Vagina (tissue), 2 donors: Measurements from ENCODE around the gene LRSAM1.

ENCODE experiments used
- CTCF ChIP-seq, 3 experiments: fragments of 450-650 bp in 2 of 3; fragments of 200-600 bp in 1 of 3; sonication (generic) in 1 of 3; IDR thresholded peaks; one replicate each; pipeline ENCODE4 v1.5.1; 2017 to 2019; ENCODE audit warnings: antibody characterized with exemption in 3 of 3, mild to moderate bottlenecking in 2 of 3, moderate library complexity in 2 of 3
- POLR2AphosphoS5 ChIP-seq, 2 donors: sonication (generic); formaldehyde crosslinking; IDR thresholded peaks; one replicate each; pipeline ENCODE4 v1.9.0; 2017; ENCODE audit warnings: antibody characterized with exemption in 2 of 2, mild to moderate bottlenecking in 2 of 2, low read depth in 1 of 2; ENCODE audit not compliant: insufficient read depth in 1 of 2

DNA sequence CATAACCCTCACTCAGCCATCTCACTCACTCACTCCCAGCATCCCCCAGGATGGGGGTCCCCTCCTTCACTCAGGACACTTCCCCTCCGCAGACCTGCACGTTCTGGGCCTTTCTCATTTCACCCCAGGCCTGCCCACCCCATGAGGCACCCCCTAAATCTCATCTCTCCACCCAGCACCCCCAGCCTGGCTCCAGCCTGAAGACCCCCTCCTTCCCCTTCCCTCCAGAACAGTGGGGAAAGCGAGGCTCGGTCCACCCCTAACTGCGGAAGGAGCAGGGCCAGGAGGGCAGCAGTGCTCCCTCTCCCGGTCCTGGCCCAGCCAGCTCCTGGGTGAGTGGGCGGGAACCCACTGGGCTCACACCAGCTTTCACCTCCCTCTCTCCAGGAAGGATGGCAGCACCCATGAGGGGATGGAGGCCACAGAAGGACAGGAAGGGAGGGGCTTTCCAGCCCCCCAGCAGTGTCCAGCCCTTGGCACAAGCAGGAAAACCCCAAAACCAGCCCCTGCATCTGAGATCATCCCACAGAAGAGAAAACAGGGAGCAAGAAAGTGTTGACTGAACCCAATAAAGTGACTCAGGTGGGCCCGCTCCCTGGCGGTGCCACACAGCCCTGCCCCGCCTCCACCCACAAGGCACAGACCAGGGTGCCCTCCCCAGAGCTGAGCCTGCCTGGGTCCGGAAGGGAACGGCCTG lies 55.0 kb downstream of the LRSAM1 start:
- TF ChIP-seq CTCF (IDR thresholded peaks at IDR 0.05) (no peak), POLR2AphosphoS5 (IDR thresholded peaks at IDR 0.05; ENCODE audit: insufficient read depth in 1 of 2, low read depth in 1 of 2) (no peak)
